ENCODE results near the gene ZNF765. TPM values are rescaled to one million over a fixed set of nuclear protein-coding genes. Genes with fewer than 3 reads are reported as not detected.

The ZNF765 gene
- total and polyA plus RNA-seq, 9 of the 15 experiments (the other 6 are each of a cell fraction or from before 2014, with no cell fraction given): 5.4 to 17.5 (median 9.6) TPM

DNA sequence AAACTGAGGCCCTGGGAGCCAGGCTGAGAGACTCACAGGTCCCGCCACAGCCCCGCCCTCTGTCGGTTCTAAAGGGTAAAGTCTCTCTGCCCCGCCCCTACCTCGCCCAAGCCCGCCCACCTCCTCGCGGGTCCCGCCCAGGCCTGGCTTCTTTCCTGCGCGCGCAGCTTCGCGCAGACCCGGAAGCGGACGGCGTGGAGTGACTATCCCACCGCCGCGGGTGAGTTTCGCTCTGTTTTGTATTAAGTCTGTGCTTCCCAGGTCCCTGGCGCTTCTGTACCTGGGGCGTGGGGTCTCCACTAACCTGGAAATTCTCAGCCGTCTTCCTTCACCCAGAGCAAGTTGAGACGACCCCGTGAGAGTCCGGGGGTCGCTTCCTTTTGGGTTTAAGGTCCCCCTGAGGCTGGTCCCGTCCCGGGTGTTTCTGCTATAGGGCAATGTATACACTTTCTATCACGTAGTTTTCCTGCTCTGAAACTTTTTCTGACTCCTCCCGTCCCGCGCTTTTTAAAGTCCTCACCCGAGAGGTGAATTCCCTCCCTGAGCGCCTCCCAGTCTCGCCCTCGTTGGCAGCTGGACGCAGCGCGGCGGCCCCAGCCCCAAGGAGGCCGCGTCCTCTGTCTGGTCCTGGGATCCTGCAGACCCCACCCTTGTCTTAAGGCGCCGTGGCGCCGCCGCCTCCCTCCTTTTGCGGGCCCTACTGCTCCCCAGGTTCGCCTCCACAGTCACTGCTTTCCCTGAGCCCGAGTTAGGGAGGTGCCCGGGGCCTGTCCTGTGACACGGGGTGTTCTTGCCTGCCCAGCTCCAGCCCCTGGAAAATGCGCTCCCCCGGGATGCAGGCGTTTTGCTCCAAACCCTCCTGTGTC is at the start of gene ZNF765 (continued):
- TF ChIP-seq, protein P1, sequence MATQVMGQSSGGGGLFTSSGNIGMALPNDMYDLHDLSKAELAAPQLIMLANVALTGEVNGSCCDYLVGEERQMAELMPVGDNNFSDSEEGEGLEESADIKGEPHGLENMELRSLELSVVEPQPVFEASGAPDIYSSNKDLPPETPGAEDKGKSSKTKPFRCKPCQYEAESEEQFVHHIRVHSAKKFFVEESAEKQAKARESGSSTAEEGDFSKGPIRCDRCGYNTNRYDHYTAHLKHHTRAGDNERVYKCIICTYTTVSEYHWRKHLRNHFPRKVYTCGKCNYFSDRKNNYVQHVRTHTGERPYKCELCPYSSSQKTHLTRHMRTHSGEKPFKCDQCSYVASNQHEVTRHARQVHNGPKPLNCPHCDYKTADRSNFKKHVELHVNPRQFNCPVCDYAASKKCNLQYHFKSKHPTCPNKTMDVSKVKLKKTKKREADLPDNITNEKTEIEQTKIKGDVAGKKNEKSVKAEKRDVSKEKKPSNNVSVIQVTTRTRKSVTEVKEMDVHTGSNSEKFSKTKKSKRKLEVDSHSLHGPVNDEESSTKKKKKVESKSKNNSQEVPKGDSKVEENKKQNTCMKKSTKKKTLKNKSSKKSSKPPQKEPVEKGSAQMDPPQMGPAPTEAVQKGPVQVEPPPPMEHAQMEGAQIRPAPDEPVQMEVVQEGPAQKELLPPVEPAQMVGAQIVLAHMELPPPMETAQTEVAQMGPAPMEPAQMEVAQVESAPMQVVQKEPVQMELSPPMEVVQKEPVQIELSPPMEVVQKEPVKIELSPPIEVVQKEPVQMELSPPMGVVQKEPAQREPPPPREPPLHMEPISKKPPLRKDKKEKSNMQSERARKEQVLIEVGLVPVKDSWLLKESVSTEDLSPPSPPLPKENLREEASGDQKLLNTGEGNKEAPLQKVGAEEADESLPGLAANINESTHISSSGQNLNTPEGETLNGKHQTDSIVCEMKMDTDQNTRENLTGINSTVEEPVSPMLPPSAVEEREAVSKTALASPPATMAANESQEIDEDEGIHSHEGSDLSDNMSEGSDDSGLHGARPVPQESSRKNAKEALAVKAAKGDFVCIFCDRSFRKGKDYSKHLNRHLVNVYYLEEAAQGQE (IDR thresholded peaks at IDR 0.05; ENCODE audit: borderline replicate concordance): no peak
- TF ChIP-seq, protein P1 (CRISPR knock-in tag; IDR thresholded peaks at IDR 0.05; ENCODE audit: low read depth): no peak
- TF ChIP-seq DMBX1 (CRISPR knock-in tag; IDR thresholded peaks at IDR 0.05; ENCODE audit: borderline replicate concordance) (no peak), POU5F1 (IDR thresholded peaks at IDR 0.05; ENCODE audit: borderline replicate concordance, low read depth, low read length, partially characterized antibody) (peak; percentile 58)
- TF ChIP-seq, protein P2, sequence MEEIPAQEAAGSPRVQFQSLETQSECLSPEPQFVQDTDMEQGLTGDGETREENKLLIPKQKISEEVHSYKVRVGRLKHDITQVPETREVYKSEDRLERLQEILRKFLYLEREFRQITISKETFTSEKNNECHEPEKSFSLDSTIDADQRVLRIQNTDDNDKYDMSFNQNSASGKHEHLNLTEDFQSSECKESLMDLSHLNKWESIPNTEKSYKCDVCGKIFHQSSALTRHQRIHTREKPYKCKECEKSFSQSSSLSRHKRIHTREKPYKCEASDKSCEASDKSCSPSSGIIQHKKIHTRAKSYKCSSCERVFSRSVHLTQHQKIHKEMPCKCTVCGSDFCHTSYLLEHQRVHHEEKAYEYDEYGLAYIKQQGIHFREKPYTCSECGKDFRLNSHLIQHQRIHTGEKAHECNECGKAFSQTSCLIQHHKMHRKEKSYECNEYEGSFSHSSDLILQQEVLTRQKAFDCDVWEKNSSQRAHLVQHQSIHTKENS (CRISPR knock-in tag; IDR thresholded peaks at IDR 0.05): no peak
- TF ChIP-seq, protein P3, sequence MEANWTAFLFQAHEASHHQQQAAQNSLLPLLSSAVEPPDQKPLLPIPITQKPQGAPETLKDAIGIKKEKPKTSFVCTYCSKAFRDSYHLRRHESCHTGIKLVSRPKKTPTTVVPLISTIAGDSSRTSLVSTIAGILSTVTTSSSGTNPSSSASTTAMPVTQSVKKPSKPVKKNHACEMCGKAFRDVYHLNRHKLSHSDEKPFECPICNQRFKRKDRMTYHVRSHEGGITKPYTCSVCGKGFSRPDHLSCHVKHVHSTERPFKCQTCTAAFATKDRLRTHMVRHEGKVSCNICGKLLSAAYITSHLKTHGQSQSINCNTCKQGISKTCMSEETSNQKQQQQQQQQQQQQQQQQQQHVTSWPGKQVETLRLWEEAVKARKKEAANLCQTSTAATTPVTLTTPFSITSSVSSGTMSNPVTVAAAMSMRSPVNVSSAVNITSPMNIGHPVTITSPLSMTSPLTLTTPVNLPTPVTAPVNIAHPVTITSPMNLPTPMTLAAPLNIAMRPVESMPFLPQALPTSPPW (CRISPR knock-in tag; IDR thresholded peaks at IDR 0.05): peak; percentile 58
